CD14-positive monocyte (primary cell): ENCODE measurements around the gene BHLHE23. TPM values are rescaled to one million over a fixed set of nuclear protein-coding genes. Genes with fewer than 3 reads are reported as not detected.

Source experiments
- DNase-seq, 3 donors: peaks; one replicate each; pipeline ENCODE4 v3.0.0-alpha.2; 2011 to 2022
- H2AFZ ChIP-seq: 2 replicates; pipeline ENCODE4 v1.6.0; 2012; ENCODE audit warnings: mild to moderate bottlenecking, low read depth, low read length, inconsistent platforms; ENCODE audit not compliant: insufficient read depth, poor library complexity, severe bottlenecking
- H3K27ac ChIP-seq, 2 donors: 1 replicate in 1 of 2; 2 replicates in 1 of 2; pipeline ENCODE4 v1.5.1; 2012 to 2013; ENCODE audit warnings: low read length in 2 of 2, control low read depth in 1 of 2, inconsistent platforms in 1 of 2, low read depth in 1 of 2, mild to moderate bottlenecking in 1 of 2
- H3K27me3 ChIP-seq, 2 donors: one replicate each; pipeline versions ENCODE4 v1.6.0 to v1.6.1; 2011 to 2013; ENCODE audit warnings: low read length in 2 of 2; ENCODE audit not compliant: control insufficient read depth in 2 of 2, insufficient read depth in 2 of 2
- H3K36me3 ChIP-seq, 2 donors: replicated peaks in 1 of 2; 1 replicate in 1 of 2; 2 replicates in 1 of 2; pipeline versions ENCODE4 v1.5.1 to v1.6.1; 2012 to 2013; ENCODE audit warnings: low read length in 2 of 2, control low read depth in 1 of 2, inconsistent platforms in 1 of 2, mild to moderate bottlenecking in 1 of 2; ENCODE audit not compliant: insufficient read depth in 2 of 2, control insufficient read depth in 1 of 2
- H3K4me1 ChIP-seq, 2 donors: 1 replicate in 1 of 2; 2 replicates in 1 of 2; pipeline versions ENCODE4 v1.5.1 to v1.6.1; 2012 to 2013; ENCODE audit warnings: low read length in 2 of 2, control low read depth in 1 of 2, inconsistent platforms in 1 of 2, mild to moderate bottlenecking in 1 of 2, moderate library complexity in 1 of 2; ENCODE audit not compliant: insufficient read depth in 2 of 2, control insufficient read depth in 1 of 2
- H3K4me2 ChIP-seq: replicated peaks from 2 replicates; pipeline ENCODE3; 2012; ENCODE audit warnings: low read length, moderate library complexity, mild to moderate bottlenecking; ENCODE audit not compliant: poor library complexity, severe bottlenecking; ENCODE audit errors: extremely low read depth
- H3K4me3 ChIP-seq, 3 experiments: fragments of 200-600 bp in 1 of 3; sonication (generic) in 1 of 3; replicated peaks in 1 of 3; 1 replicate in 2 of 3; 2 replicates in 1 of 3; pipeline ENCODE4 v1.5.1; 2011 to 2013; ENCODE audit warnings: low read length in 3 of 3, mild to moderate bottlenecking in 3 of 3, control low read depth in 2 of 3, low read depth in 2 of 3, inconsistent platforms in 1 of 3, moderate library complexity in 1 of 3
- H3K79me2 ChIP-seq: 2 replicates; pipeline ENCODE4 v1.6.0; 2012; ENCODE audit warnings: mild to moderate bottlenecking, control low read depth, inconsistent platforms, low read length, moderate library complexity; ENCODE audit not compliant: insufficient read depth
- H3K9ac ChIP-seq: 2 replicates; pipeline ENCODE4 v1.6.0; 2017; ENCODE audit warnings: low read length, mild to moderate bottlenecking; ENCODE audit not compliant: insufficient read depth, poor library complexity, severe bottlenecking
- H3K9me3 ChIP-seq, 2 donors: replicated peaks in 1 of 2; 1 replicate in 1 of 2; 2 replicates in 1 of 2; pipeline versions ENCODE4 v1.5.1 to v1.6.1; 2012 to 2013; ENCODE audit warnings: low read length in 2 of 2, control low read depth in 1 of 2; ENCODE audit not compliant: control insufficient read depth in 1 of 2, insufficient read depth in 1 of 2
- H4K20me1 ChIP-seq: 2 replicates; pipeline ENCODE4 v1.6.0; 2012; ENCODE audit warnings: mild to moderate bottlenecking, low read length, control low read depth, moderate library complexity; ENCODE audit not compliant: insufficient read depth
- H3K27ac Mint-ChIP-seq, 7 donors: one replicate each; pipeline ENCODE4 v1.8.0; 2020; ENCODE audit warnings: mild to moderate bottlenecking in 7 of 7, mixed read lengths in 7 of 7, moderate library complexity in 6 of 7, inconsistent platforms in 2 of 7
- H3K27me3 Mint-ChIP-seq, 3 donors: one replicate each; pipeline ENCODE4 v1.8.0; 2021 to 2022; ENCODE audit warnings: low read depth in 3 of 3, mild to moderate bottlenecking in 3 of 3, mixed read lengths in 3 of 3, moderate library complexity in 3 of 3, inconsistent platforms in 1 of 3
- H3K36me3 Mint-ChIP-seq, 2 donors: one replicate each; pipeline ENCODE4 v1.8.0; 2020; ENCODE audit warnings: mixed read lengths in 2 of 2, inconsistent platforms in 1 of 2, mild to moderate bottlenecking in 1 of 2
- H3K4me1 Mint-ChIP-seq: one replicate; pipeline ENCODE4 v1.8.0; 2020; ENCODE audit warnings: mild to moderate bottlenecking, mixed read lengths
- H3K4me3 Mint-ChIP-seq, 2 donors: one replicate each; pipeline ENCODE4 v1.8.0; 2020; ENCODE audit warnings: mild to moderate bottlenecking in 2 of 2, mixed read lengths in 2 of 2, moderate library complexity in 1 of 2
- H3K9me3 Mint-ChIP-seq, 7 donors: one replicate each; pipeline ENCODE4 v1.8.0; 2020 to 2022; ENCODE audit warnings: mixed read lengths in 7 of 7, mild to moderate bottlenecking in 6 of 7, moderate library complexity in 6 of 7, inconsistent platforms in 2 of 7
- CTCF ChIP-seq: fragments of 200-600 bp; IDR thresholded peaks from one replicate; pipeline ENCODE4 v1.8.0; 2022; ENCODE audit warnings: antibody characterized with exemption, mild to moderate bottlenecking
- WGBS: methylation state at CpG from one replicate; pipeline ENCODE4 v1.1.5; 2013; ENCODE audit warnings: missing lambda C conversion rate; ENCODE audit not compliant: insufficient coverage; 5-methylcytosine and 5-hydroxymethylcytosine counted together
- intact Hi-C, 2 donors: fragments of 100-400 bp; cut with micrococcal nuclease; formaldehyde crosslinking; loops; one replicate each; pipeline versions ENCODE4 v1.15.0 to v1.15.1; 2023
- polyA plus RNA-seq, 3 donors: library from polyadenylated mRNA; depleted of rRNA in 1 of 3; unstranded in 2 of 3; stranded (reverse) in 1 of 3; fragments of 300-500 nt in 2 of 3; fragments of >200 nt in 1 of 3; fragmentation: Illumina TruSeq in 2 of 3; gene quantifications; 1 replicate in 2 of 3; 2 replicates in 1 of 3; pipeline ENCODE4 v1.2.3, GENCODE V29; 2012 to 2021

The BHLHE23 gene
- polyA plus RNA-seq, 3 donors: not detected

- DNase-seq: no peak
- no peak overlapping the region for H3K9ac ChIP-seq
- H3K27ac Mint-ChIP-seq: no peak overlapping the region
- H4K20me1 ChIP-seq: no peaks in the 10 kb centered on the region
- intact Hi-C loops: no loop called here
- no peaks in the 10 kb centered on the region for H3K4me1 Mint-ChIP-seq
- no peaks in the 10 kb centered on the region for H3K36me3 ChIP-seq
- no peak overlapping the region for H3K4me3 ChIP-seq
- WGBS: 82% methylated on average over 11 of the region's 11 CpGs
- no peak overlapping the region for H2AFZ ChIP-seq
- no peak overlapping the region for H3K4me3 Mint-ChIP-seq
- no peaks in the 10 kb centered on the region for H3K79me2 ChIP-seq
- H3K27me3 ChIP-seq: no peaks in the 10 kb centered on the region
- H3K9me3 ChIP-seq: peaks cover under 1 to 16% of the 10 kb centered on the region in 2 donors
- H3K27ac ChIP-seq: no peak overlapping the region
- peaks cover 2 to 15% (median 6%) of the 10 kb centered on the region in 7 donors for H3K9me3 Mint-ChIP-seq
- peaks cover 3 to 17% (median 12%) of the 10 kb centered on the region in 3 donors for H3K27me3 Mint-ChIP-seq
- no peak overlapping the region for H3K4me2 ChIP-seq
- H3K4me1 ChIP-seq: no peaks in the 10 kb centered on the region
- H3K36me3 Mint-ChIP-seq: no peaks in the 10 kb centered on the region
- no peak for TF ChIP-seq CTCF
These were observed 45.1 kb upstream of the BHLHE23 start for GRCh38 chr20:63051911-63052310.

GRCh38 chr20:63051186-63051860, 44.6 kb upstream of the BHLHE23 start:
- Mint-ChIP-seq H3K27ac (no peak overlapping the region), H3K9me3 (peaks cover 2 to 15% (median 6%) of the 10 kb centered on the region in 7 donors), H3K27me3 (peaks cover 3 to 17% (median 14%) of the 10 kb centered on the region in 3 donors), H3K4me1 (no peaks in the 10 kb centered on the region), H3K36me3 (no peaks in the 10 kb centered on the region), H3K4me3 (no peak overlapping the region)
- no peak for TF ChIP-seq CTCF
- Histone ChIP-seq H4K20me1 (no peaks in the 10 kb centered on the region), H3K9ac (no peak overlapping the region), H2AFZ (no peak overlapping the region), H3K4me3 (no peak overlapping the region), H3K36me3 (no peaks in the 10 kb centered on the region), H3K4me2 (no peak overlapping the region), H3K27me3 (no peaks in the 10 kb centered on the region), H3K79me2 (no peaks in the 10 kb centered on the region), H3K4me1 (no peaks in the 10 kb centered on the region), H3K9me3 (peaks cover 0 to 16% of the 10 kb centered on the region in 2 donors), H3K27ac (no peak overlapping the region)
- intact Hi-C loops: no loop called here
- 84% methylated on average over 13 of the region's 13 CpGs for WGBS
- DNase-seq: no peak
